GM20000 (cell line): ENCODE results near the gene MAP6D1.

Source experiments
- DNase-seq: peaks from one replicate; pipeline ENCODE4 v3.0.0; 2012; ENCODE audit warnings: low spot score
- TF ChIP-seq, protein P1 (sequence below): IDR thresholded peaks from 2 replicates; pipeline ENCODE4 v1.5.1; 2012; ENCODE audit warnings: mild to moderate bottlenecking, control low read depth; ENCODE audit errors: extremely low read depth, missing control alignments

The MAP6D1 gene

DNA sequence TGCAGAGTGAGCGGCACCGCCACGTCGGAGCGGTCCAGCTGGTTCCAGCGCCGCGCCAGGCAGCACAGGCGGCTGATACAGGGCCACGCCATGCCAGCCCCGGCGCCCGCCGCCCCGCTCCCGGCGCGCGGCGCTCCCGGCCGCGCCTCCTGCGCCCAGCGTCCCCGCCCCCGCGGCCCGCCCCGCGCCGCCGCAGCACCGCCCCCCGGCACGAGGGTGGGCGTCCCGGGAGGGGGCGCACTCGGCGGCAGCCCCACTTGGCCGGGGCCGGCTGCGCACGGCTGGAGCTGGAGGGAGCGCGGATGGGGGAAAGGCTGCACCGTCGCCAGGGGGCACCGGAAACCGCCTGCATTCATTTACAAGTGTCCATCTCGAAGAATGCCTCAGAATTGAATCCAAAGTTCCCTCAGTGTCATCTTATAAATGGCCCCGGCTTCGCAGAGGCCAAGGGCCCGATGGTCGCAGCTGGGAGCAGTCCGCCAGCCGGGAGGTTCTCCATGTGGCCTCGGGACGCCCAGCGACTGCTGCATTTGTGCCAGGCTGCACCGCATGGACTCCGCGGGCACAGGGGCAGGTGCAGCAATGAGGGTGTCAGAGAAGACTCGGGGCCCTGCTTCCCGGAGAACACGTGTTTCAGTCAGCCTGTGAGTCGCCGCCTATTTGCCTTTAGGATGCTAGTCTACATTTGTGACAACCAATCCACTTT lies at the start of gene MAP6D1:
Gene MAP6D1 (minus strand): TSS at position 122 of the 706 bp plus-strand sequence. CDS start 30 bp downstream, at position 92.
- DNase-seq, result peak; percentile 88
- TF ChIP-seq, protein P1, sequence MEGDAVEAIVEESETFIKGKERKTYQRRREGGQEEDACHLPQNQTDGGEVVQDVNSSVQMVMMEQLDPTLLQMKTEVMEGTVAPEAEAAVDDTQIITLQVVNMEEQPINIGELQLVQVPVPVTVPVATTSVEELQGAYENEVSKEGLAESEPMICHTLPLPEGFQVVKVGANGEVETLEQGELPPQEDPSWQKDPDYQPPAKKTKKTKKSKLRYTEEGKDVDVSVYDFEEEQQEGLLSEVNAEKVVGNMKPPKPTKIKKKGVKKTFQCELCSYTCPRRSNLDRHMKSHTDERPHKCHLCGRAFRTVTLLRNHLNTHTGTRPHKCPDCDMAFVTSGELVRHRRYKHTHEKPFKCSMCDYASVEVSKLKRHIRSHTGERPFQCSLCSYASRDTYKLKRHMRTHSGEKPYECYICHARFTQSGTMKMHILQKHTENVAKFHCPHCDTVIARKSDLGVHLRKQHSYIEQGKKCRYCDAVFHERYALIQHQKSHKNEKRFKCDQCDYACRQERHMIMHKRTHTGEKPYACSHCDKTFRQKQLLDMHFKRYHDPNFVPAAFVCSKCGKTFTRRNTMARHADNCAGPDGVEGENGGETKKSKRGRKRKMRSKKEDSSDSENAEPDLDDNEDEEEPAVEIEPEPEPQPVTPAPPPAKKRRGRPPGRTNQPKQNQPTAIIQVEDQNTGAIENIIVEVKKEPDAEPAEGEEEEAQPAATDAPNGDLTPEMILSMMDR, result peak; percentile 5

DNA sequence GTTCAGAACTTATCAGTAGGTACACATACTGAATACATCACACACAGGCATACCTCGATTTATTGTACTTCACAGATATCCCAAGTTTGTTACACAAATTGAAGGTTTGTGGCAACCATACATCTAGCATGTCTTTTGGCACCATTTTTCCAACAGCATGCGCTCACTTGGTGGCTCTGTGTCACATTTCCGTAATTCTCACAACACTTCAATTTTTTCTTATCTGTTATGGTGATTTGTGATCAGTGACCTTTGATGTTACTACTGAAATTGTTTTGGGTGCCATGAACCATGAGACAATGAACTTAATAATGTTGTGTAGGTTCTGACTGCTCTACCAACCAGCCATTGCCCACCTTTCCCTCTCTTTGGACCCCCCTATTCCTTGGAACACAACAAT lies 48.5 kb upstream of the MAP6D1 start:
- TF ChIP-seq, protein P1, result no peak
- no peak for DNase-seq

DNA sequence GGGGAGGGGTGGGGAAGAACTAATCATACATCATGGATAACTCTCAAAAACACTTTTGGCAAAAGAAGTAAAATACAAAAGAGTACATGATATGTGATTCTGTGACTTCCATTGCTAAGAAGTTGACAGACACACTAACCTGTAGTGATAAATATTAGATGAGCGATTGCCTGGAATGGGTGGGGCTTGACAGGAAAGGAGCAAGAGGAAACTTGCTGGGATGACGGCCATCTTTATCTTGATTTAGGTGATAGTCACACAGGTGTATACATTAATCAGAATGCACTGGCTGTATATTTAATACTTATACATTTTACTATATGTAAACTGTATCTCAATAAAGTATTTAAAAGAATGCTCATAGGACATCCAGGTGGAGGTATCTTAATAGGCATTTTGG lies 46.2 kb upstream of the MAP6D1 start:
- DNase-seq, result no peak

DNA sequence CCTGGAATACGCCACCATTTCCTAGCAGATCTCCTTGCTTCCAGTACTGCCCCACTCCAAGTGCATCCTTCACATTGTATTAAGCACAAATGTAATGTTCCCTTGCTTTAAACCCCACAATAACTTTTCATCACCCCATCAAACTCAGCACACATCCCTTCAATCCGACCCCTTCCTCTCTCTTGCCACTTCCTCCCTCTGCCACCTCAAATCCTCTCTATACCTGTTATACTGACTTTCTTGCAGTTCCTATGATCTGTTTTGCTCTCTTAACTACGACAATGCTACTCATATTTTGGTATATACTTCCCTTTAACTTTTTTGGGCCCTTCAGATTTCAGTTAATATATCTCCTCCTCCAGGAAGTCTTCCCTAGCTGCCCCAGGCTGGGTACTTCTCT lies 45.2 kb upstream of the MAP6D1 start:
- TF ChIP-seq, protein P1, result no peak
- DNase-seq, result no peak

More for the DNA sequence above, 46.2 kb upstream of the MAP6D1 start:
- TF ChIP-seq, protein P1, result no peak

DNA sequence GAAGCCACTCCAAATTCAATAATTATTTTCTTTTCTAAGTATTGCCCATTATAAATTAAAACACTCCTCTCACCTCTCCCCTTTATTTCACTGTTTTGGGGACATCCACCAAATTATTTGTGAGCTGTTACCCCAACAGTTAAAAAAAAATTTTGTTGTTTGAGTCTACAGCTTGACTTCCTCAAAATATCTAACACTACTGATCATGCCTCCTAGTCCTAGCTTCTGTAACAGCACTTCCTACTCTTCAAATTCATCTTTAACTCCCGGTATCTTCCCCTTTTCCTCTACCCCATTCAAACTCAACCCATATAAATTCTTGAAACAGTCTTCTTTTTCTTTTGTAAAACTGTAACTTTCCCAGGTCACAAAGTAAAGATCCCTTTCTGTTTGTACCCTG lies 43.4 kb upstream of the MAP6D1 start:
- no peak for DNase-seq
- TF ChIP-seq, protein P1, result no peak

DNA sequence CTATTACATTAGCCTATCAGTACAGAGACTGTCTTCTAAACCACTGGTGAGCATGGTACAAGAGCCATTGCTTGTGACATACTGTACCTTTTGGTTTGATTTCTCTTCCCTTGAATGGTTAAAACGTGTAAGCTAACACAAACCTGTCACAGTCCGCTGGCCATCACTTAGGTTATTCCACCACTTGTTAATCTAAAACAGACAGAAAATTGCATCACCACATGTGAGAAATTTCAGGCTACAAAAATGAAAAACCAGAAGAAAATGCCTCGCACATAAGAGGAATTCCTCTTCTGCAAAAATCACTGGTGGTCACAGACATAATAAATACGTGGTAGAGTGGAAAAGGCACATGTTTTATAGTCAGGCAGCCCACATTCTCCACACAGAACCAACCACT lies 37.2 kb upstream of the MAP6D1 start:
- DNase-seq, result no peak
- TF ChIP-seq, protein P1, result no peak

DNA sequence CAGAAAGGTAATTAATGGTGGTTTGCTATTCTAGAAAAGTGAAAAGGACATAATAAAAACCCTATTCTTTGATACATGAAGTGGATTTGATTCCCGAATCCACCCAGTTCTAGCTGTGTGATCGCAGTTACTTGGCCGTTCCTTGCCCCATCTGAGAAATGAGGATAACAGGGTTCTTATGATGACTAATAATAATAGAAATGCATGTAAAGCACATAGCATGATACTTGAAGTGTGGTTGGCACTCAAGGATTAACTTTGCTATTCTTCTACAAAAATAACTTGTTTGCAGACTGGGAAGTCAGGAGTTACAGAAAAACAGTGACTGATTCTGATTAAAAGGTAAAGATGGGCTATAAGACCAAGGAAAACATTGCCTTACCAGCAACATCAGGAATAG lies 32.5 kb upstream of the MAP6D1 start:
- no peak for DNase-seq
- TF ChIP-seq, protein P1, result no peak
